ENCODE data around the gene CLN6. TPM values are rescaled to one million over a fixed set of nuclear protein-coding genes. Genes with fewer than 3 reads are reported as not detected.

Gene CLN6
- total RNA-seq, 1 donor = 15.2 TPM

- Histone ChIP-seq H3K4me3 (ENCODE audit: insufficient read depth, low read length) (no peak overlapping the region), H3K4me1 (ENCODE audit: insufficient read depth, low read length) (no peaks in the 10 kb centered on the region), H3K79me2 (ENCODE audit: insufficient read depth, low read length) (peaks cover 7% of the 10 kb centered on the region), H3K36me3 (ENCODE audit: insufficient read depth, low read length) (no peaks in the 10 kb centered on the region), H3K27ac (ENCODE audit: low read depth, low read length) (no peak overlapping the region), H3K9me3 (ENCODE audit: low read depth, low read length) (no peaks in the 10 kb centered on the region), H4K20me1 (ENCODE audit: insufficient read depth, low read length) (peaks cover 9% of the 10 kb centered on the region), H3K4me2 (ENCODE audit: insufficient read depth, low read length) (no peak overlapping the region), H2AFZ (ENCODE audit: low read length) (no peak overlapping the region), H3K27me3 (ENCODE audit: insufficient read depth, low read length) (no peaks in the 10 kb centered on the region)
- peak; percentile 73 for DNase-seq (ENCODE audit: insufficient read length, low spot score, missing footprints)
- TF ChIP-seq CTCF (IDR thresholded peaks at IDR 0.05; ENCODE audit: extremely low read depth, low read depth, low read length) = no peak
Measured at GRCh38 chr15:68205558-68205944, 24.0 kb downstream of the CLN6 start.

- DNase-seq (ENCODE audit: insufficient read length, low spot score, missing footprints) = peak; percentile 92
- Histone ChIP-seq H4K20me1 (ENCODE audit: insufficient read depth, low read length) (peaks cover 9% of the 10 kb centered on the region), H3K9me3 (ENCODE audit: low read depth, low read length) (no peaks in the 10 kb centered on the region), H3K4me2 (ENCODE audit: insufficient read depth, low read length) (no peak within 1 kb of the TSS), H3K4me1 (ENCODE audit: insufficient read depth, low read length) (peaks cover 5% of the 10 kb centered on the region), H3K27me3 (ENCODE audit: insufficient read depth, low read length) (no peaks in the 10 kb centered on the region), H3K27ac (ENCODE audit: low read depth, low read length) (no peak within 1 kb of the TSS), H3K4me3 (ENCODE audit: insufficient read depth, low read length) (no peak within 1 kb of the TSS), H2AFZ (ENCODE audit: low read length) (no peak within 1 kb of the TSS), H3K79me2 (ENCODE audit: insufficient read depth, low read length) (peaks cover 7% of the 10 kb centered on the region), H3K36me3 (ENCODE audit: insufficient read depth, low read length) (no peaks in the 10 kb centered on the region)
- TF ChIP-seq CTCF (IDR thresholded peaks at IDR 0.05; ENCODE audit: extremely low read depth, low read depth, low read length) = no peak
Measured at GRCh38 chr15:68204776-68205557, 24.6 kb downstream of the CLN6 start, which contains the start of gene CALML4. CALML4 (minus strand) TSS chr15:68205332; CDS start chr15:68205247, 85 bp downstream.

GRCh38 chr15:68204361-68204760 lies 25.2 kb downstream of the CLN6 start:
- no peak for DNase-seq (ENCODE audit: insufficient read length, low spot score, missing footprints)
- Histone ChIP-seq H3K9me3 (ENCODE audit: low read depth, low read length) (no peaks in the 10 kb centered on the region), H3K79me2 (ENCODE audit: insufficient read depth, low read length) (peaks cover 4% of the 10 kb centered on the region), H3K4me2 (ENCODE audit: insufficient read depth, low read length) (no peak overlapping the region), H3K4me3 (ENCODE audit: insufficient read depth, low read length) (no peak overlapping the region), H4K20me1 (ENCODE audit: insufficient read depth, low read length) (peaks cover 9% of the 10 kb centered on the region), H3K27me3 (ENCODE audit: insufficient read depth, low read length) (no peaks in the 10 kb centered on the region), H3K36me3 (ENCODE audit: insufficient read depth, low read length) (no peaks in the 10 kb centered on the region), H3K4me1 (ENCODE audit: insufficient read depth, low read length) (peaks cover 6% of the 10 kb centered on the region), H2AFZ (ENCODE audit: low read length) (no peak overlapping the region), H3K27ac (ENCODE audit: low read depth, low read length) (no peak overlapping the region)
- no peak for TF ChIP-seq CTCF (IDR thresholded peaks at IDR 0.05; ENCODE audit: extremely low read depth, low read depth, low read length)

- Histone ChIP-seq H3K4me2 (ENCODE audit: insufficient read depth, low read length) (no peak overlapping the region), H3K4me3 (ENCODE audit: insufficient read depth, low read length) (no peak overlapping the region), H3K27me3 (ENCODE audit: insufficient read depth, low read length) (no peaks in the 10 kb centered on the region), H4K20me1 (ENCODE audit: insufficient read depth, low read length) (peaks cover 9% of the 10 kb centered on the region), H3K79me2 (ENCODE audit: insufficient read depth, low read length) (peaks cover 1% of the 10 kb centered on the region), H3K27ac (ENCODE audit: low read depth, low read length) (no peak overlapping the region), H3K36me3 (ENCODE audit: insufficient read depth, low read length) (no peaks in the 10 kb centered on the region), H2AFZ (ENCODE audit: low read length) (no peak overlapping the region), H3K9me3 (ENCODE audit: low read depth, low read length) (no peaks in the 10 kb centered on the region), H3K4me1 (ENCODE audit: insufficient read depth, low read length) (peaks cover 6% of the 10 kb centered on the region)
- no peak for DNase-seq (ENCODE audit: insufficient read length, low spot score, missing footprints)
- no peak for TF ChIP-seq CTCF (IDR thresholded peaks at IDR 0.05; ENCODE audit: extremely low read depth, low read depth, low read length)
Measured at GRCh38 chr15:68203956-68204355, 25.6 kb downstream of the CLN6 start.
